Activated CD4-positive, alpha-beta T cell treated with anti-CD3 and anti-CD28 coated beads, Interleukin-2, amount 50 U/mL, for 48 hours (primary cell): ENCODE measurements around the gene UBE2O.

ENCODE experiments used
- DNase-seq, 2 experiments: peaks; one replicate each; pipeline ENCODE4 v3.0.0-alpha.2; 2020

UBE2O gene

DNA sequence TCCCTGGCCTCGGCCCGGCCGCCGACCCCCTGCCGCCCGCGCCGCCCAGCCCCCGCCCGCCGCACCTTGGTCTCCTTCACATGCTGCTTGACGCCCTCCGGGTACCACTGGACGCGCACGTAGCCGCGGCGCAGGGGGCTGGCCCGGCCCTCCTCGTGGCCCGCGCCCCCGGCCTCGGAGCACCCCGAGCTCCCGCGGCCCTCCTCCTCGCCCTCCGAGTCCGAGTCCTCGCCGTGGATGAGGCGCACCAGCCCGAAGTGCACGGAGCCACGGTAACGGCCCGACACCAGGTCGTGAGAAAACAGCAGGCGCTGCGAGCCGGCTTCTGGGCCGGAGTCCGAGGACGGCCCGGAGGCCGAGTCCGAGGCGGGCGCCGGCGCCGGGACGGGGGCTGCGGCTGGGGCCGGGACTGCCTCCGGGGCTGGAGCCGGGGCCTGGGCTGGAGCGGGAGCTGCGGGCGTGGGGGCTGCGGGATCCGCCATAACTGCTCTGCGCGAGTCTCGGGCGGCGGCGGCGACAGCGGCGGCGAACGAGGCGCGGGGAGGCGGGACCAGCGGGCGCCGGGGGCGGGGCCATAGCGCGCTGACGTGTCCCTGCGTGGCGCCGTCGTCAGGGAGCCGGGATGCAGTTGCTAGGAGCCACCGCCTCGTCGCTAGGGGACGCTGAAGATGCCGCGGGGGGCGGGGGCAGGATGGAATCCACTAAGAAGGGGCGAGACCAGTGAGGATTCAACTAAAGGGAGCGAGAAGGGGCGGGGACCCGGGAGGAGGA is at the start of gene UBE2O:
UBE2O (minus strand) TSS at position 493 of the 771 bp plus-strand sequence; CDS start at position 482, 11 bp downstream.
- peak; percentile 93 for DNase-seq

DNA sequence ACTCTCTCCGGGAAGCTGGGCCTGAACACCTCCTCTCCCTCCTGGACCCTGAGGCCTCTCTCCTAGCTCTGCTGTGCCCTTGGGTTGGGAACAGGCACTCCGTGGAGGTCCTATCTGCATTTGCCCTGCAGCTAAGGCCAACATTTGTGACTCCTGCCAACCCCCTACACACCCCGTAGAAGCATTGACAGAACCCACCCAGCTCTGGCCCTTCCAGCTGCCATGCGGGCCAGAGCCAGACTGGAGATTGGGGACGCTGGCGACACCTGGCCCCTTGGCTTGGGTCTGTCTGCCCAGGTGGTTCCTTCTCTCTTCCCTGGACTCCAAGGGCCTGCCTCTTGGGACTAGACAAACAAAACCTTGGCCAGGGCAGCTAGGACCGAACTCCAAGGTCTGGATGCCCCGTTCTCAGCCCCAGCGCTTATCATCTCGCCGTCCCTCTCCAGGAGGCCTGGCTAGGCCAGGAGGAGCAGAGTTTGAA is 48.9 kb upstream of the UBE2O start:
- no peak for DNase-seq

DNA sequence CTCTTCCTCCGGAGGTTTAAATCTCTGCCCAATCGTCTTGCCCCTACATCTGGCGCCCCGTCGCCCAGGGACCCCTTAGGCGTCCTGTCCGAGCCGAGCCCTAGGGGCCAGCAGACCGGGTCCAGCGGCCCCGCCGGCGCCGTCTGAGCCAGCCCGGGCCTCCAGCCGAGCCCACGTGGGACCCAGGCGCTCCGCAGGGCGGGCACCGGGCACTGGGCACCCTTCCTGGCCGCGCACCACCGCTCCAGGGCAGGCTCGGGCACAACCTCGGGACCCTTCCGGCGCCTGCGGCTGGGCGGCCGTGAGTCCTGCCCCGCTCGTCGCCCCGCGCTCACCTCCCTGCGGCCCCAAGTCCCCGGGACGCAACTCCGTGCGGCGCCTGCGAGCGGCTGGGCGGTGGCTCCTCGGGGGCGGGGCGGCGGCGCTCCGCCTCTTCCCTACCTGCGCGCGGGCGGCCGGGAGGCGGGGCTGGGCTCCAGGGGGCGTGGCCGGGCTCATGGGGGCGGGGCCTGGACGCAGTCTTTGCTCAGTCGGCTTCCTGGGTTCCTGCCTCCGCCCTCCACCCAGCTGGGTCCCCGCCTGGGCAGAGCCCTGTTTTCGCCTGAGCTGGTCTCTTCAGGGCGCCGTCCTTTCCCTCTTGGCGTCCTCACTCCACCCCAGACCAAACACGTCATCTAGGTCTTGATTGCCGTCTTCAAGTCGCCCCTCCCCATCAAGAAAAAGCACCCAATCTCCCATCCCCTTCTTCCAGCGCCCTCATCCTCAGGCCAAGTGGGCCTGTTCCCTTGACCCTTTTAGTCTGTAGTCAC is 48.3 kb upstream of the UBE2O start, which contains the start of gene RHBDF2:
RHBDF2 (minus strand) TSS at position 406 of the 809 bp plus-strand sequence. CDS start 19,899 bp downstream, outside the sequence.
- peak; percentile 96 for DNase-seq

DNA sequence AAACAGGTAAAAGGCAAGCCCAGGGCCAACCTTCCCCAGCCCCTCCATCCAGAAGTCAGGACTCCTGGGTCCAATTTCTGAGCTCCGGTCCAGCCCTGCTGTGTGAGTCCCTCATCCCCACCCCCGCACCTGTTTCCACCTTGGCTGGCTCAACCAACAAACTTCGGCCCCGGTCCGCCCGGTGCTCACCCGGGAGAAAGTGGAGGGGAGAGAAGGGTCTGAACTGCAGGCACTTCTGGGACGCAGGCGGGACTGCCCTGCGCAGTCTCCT is 47.7 kb upstream of the UBE2O start:
- peak in 1 of 2 experiments; percentile 28 for DNase-seq

DNA sequence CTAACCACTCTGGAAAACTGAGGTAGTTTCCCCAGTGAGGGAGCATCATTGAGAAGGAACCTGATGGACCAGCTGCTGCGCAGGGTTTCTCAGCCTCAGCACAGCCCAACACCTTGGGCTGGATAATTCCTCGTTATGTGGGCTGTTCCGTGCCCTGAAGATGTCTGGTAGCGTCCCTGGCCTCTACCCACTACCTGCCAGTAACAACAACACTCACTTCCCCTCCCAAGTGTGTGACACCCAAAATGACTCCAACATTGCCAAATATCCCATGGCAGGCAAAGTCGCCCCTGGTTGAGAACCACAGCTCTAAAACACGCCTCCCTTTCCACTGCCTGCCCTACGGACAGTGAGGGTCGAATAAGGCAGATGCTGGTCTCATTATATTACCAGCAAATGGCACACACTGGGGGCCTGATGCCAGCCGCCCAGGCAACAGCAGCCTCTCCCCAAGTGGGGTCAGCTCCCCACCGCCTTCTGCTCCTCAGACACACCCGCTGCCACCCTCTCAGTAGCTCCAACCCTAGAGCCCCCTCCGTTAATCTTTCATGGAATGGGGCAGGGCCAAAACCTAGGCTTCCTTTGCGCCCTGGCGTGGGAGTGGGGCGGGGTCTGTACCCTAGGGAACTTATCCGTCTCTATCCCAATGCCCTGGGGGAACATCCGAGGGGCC is 47.3 kb upstream of the UBE2O start:
- no peak for DNase-seq

DNA sequence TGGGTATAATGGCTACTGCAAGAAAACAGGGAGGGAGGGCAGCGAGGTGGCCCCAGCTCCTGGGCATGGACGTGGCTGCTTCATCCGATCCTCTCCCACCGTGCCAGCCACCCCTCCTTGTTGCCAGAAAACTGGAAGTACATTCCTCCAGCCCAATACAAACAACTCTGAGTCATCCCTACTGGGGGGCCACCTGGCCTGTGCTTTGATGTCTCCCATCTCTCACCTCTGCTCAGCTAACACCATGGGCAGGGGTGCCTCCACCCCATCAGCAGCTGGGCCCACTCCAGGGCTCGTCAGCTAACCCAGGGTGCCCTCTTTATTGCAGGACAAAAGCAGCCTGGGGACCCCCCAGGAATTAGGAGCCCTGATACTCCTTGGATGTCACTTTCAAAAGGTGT is 46.3 kb upstream of the UBE2O start:
- no peak for DNase-seq

DNA sequence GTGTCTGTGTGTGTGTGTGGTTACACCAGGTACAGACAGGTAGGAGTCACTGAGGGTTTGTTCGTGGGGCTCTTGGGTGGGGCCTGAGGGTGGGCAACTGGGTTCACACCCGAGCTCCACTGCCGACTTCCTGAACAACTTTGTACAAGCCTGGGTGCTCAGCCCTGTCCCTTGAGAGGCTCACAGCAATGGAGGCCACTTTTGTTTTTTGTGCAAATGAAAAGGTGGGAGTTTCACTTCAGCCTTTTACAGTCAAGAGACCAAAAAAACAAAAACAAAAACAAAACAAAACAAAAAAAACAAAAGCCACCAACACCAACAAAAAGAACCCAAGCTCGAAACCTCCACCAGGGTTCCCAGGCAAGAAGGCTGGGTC is 45.9 kb upstream of the UBE2O start:
- no peak for DNase-seq

DNA sequence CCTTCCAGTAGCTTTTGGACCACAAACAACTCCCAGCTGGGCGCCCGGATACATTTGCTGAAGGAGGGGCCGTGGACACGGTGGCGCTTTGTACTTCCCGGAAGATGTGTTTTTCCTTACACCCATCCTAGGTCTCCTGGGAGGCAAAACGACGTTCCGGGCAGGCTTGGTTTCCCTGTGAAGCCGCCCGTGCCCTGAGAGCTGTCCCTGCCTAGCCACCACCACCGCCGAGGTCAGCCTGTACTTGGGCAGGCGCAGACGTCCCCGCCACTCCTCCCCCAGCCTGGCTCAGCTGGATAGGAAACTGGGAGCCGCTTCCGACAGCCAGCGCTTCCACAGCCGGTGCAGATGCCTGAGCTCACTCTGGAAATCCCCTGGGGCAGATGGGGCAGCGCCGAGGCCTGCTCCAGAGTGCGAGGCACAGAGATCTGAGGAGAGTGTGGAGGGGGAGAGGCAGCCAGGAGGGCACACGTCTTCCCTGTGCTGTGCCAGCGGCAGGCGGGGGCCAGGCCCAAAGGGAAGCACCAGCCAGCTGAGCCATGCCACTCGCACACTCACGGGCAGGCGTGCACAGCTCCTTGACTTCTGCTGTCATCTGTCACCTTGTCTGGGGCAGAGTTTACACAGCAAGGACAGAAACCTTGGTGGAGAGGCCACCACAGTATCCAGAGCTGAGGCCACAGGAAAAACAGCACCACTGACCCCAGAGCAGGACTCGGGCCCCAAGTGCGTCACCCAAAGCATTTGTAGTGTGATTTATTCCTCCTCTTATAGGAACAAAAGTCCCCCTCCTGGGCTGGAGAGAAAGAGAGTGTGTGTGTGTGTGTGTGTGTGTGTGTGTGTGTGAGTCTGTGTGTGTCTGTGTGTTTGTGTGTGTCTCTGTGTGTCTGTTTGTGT is 45.3 kb upstream of the UBE2O start:
- DNase-seq = no peak

DNA sequence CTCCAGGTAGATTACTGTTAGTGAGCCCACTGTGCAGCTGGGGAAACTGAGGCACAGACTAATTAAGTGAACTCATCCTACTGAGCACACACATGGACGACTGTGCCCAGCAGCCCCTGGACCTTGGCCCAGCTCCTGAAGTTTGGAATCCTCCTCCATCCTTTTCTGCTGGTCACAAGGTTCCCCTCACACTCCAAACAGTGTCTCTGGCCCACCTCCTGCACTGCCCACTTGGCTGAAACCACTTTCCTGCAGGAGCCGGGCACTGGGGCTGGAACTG is 44.7 kb upstream of the UBE2O start:
- no peak for DNase-seq

DNA sequence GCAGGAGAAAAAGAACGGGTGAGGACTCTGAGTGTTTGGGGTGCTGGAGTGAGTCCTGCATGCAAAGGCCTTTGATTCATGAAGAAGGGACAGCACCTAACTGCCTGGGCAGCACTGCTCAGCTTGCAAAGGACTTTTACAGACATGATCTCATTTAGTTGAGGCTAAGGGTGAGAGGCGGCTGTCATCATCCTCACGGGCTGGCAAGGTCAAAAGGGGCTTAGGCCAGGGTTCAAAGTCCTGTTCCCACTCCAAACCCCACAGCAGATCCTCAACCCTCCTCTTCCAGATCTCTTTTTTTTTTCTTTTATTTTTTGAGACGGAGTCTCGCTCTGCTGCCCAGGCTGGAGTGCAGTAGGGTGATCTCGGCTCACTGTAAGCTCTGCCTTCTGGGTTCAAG is 43.5 kb upstream of the UBE2O start:
- DNase-seq = no peak

DNA sequence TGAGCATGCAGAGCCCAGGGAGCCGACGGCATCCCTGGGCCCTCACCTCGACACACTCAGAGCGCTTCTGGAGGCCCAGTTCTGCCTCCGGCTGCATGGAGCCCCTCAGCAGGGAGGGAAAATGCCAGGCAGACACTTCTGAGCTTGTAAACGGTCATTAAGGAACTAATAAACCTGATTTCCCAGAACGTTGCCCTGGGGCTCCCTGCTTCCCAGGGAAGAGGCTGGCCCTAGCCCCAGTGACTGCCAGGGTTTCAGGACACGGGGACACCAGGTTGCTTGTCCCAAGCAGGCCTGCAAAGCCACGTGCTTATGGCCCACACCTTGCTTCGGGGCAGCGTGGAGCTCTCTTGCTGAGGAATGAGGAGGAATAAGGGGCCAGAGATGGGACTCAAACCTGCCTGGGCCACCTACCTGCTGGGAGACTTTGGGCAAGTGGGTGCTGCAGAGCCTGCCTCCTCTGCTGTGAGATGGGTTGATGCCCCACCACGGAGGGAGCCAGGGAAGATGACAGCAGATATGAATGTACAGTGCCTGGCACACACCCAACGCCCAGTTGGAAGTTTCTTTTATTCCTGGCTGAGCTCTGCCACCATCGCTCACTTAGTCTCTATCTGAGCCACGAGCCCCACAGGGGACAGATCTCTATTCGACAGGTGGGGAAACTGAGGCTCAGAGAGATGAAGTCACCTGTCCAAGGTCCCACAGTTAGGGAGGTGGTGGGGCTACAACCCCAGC is 42.9 kb upstream of the UBE2O start:
- DNase-seq = no peak

DNA sequence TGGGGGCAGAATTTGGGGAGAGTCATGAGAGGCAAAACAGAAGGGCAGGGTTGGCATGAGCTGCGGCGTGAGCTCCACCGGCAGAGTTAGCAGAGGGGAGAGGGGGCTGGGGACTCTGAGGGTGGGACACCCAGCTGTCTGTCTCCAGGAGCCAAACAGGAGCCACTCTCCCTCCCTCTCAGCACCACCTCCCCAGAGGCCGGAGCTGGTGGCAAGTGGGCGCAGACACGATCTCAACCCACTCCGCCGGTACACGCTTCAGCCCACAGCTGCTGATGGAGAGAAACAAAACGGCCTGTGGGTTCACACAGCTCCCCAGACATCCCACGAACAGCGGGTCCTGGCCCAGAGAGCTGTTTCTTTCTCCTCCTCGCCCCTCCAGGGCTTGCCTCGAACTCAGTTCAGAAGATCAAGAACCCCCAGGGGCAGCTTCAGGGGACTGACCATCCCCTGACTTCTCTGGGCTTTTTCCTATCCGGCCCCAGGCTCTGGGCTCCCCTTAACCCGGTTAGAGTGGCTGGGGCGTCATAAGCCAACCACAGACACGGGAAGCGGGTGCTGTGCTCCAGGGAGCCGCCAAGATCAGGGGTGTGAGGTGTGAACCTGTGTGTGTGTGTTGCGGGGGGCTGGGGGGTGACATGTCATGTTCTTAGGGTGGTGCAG is 40.7 kb upstream of the UBE2O start:
- peak in 1 of 2 experiments; percentile 36 for DNase-seq

DNA sequence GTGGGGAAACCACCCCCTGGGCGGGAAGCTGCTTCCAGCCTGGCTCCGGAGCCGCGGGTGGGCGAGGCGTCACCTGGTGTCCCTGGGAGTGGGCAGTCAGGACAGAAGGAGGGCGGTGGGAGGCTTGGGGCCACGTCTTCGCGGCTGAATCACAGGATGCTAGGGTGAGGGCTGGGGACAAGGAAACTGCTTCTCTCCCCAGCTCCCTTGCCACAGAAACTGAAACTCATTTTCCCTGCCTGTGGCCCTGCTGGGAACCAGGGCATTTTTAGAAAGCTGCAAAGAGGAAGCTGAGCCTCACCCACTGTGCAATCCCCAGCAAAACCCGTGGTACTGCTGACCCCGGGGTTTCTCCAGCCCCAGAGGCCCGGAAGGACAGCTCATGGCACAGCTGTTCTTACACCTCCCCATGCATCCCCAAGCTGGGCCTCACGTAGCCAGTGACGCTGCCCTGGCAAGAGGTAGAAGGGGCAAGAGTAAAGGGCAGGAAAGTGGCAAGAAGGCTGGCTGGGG is 40.1 kb upstream of the UBE2O start:
- peak; percentile 69 to 72 for DNase-seq

DNA sequence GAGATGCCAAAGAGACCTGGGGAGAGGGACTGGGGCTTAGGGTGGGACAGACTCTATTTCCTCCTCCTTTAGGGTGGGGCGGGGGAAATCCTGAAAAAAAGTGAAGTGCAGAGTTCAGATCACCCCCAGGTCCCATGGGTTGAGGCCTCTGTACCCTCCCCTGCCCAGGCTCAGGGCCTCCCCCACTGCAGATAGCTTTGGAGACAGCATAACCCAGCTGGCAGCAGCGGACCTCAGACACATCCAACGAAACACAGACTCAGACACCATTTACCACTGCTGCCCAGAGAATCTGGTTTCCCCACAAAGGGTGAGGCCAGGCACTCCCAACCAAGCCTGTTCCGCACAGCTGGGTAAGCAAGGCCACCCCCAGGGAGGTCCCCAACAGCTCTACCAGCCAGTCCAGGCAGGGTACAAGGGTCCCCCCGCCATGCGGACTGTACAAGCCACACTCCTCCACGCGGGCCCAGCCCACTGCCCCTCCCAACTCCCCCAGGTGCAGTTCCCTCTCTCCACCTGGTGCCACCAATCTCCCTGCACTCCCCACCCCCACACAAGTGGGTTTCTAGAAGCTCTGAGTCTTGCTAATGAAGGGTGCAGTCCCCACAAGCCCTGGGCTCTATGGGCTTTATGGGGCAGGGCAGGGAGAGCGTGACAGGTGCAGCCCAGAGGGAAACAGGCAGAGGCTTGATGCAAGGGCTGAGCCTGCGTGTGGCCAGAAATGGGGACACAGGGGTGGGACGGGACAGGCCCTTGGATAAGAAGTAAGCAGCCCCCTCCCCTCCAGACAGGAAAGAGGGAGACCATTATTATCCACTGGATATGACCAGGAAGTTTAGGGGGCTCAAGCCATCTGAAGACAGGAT is 39.4 kb upstream of the UBE2O start:
- DNase-seq = no peak

DNA sequence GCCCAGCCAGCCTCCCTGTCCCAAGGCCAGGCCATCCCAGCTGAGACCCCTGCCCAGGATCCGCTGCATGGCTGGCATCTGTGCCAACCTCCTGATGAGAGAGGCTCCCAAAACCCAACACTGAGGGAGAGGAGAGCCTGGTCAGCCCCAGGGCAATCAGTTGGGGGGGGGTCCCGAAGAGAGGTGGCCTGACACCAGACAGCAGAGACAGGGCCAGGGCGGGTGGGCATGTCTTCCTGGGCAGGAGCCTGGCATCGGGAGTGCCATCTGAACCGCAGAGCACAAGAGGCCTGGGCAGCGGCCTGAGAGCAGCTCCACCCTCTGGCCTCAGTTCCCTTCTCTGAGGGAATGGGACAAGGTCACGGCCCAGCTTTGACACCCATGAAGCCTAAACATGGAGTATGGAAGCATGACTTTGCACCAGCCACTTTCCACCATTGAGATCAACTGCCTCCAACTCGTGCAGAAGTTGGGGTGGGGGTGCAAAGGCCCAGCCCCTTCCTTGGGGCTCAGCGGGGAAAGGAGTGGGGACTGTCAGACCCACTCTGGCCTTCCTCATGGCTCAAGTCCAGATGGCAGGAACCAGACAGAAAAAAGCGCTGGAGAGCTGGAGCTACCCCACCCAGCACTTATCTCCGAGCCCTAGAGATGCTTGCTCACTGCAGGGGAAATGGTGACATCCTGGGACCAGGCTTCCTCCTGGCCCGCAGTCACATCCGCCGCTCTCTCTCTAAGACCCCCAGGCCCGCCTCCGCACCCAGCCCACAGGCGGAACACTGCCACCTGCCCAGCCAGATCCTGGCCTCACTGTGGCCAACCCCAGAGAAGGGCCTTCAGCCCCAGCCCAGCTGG is 38.5 kb upstream of the UBE2O start:
- DNase-seq = no peak

DNA sequence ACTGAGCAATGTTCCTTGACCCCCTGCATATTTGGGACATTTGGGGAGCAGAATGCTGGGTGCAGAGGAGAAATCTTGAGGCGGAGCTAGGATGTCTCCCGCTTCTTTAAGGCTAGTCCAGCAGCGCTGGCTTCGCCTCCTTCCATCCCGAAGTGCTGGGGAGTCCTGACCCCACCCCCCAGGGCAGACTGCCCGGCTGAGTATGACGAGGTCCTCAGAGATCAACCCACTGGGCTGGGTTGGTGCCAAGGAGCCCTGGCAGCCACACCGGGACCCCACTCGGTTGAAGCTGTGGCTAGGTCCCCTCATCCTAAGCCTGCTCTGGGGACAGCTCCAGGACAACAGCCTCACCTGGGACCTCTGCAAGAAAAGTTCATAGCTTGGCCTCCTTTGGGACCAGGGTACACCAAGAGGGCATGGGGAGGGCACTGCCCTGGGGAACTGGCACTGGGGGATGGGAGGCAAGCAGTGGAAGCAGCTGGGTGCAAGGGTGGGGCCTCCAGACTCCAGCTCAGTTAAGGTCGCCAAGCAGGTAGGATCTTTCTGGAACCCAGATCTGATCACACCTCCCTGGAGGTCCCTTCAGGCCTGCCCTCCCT is 37.3 kb upstream of the UBE2O start:
- DNase-seq = no peak

DNA sequence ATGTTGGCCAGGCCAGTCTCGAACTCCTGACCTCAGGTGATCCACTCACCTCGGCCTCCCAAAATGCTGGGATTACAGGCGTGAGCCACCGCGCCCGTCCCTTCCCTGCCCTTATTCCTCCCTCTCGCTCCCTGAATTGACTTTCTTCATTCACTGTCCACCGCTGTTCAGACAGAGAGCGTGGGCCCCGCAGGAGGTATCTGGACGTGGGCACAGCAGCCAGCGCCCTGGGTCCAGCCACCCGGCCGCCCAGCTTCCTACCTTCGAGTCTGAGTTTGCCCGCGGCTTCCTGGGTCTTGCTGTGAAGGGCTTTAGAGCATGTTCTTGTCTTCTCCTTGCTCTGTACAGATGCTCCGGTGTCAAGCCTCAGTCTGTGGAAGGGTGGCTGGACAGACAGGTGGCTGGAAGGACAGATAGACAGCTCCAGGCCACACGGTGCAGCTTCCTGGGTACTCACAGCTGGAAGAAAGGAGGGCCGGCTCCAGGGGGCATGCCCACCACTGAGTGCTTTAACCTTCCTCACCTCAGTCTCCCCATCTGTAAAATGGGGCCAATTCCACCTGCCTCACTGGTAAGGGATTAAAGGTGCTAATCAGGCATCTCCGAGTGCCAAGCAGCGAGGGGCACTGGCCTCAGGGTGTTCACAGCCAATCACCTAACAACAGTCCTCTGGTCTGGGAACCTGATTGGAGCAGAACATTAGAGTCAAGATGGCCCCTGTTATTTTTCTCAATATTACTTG is 34.7 kb upstream of the UBE2O start:
- no peak for DNase-seq

DNA sequence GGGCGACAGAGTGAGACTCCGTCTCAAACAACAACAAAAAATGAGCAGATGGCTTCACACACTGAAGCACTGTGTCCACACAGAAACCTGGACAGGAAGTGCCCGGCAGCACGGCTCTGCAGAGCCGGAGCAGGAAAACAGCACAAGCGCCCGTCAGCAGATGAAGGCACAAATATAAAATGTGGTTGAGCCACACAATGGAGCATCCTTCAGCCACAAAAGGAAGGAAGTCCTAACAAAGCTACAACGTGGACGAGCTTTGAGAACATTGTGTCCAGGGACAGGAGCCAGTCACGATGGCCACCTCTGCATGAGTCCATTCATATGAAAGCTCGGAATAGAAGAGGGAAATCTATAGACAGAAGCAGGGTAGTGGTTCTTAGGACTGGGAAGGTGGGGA is 32.6 kb upstream of the UBE2O start:
- DNase-seq = no peak
